GM21447 (cell line): ENCODE results near the gene ITPK1.

Experiments used
- ATAC-seq: cut with Tn5 transposase; IDR thresholded peaks from one replicate; pipeline ENCODE4 v1.9.1; 2021; ENCODE audit not compliant: unreplicated experiment

ITPK1 gene

DNA sequence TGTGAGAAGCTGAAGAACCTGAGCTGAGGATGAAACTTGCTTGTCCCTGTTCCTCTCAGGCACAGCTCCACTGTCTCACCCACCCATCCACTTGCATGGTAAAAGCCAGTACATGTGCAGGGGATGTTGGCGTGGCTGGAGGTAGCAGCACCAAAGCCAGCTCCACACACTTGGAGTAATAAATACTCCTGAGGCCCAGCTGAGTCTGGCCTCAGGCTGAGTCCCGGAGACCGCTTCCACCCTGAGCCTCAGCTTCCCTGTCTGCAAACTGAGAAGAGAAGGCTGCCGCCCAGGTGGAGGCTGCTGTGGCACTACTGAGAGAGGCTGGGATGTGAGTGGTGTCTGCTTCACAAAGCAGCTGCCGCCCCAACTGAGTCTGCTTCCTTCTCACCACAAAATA is 173.6 kb downstream of the ITPK1 start:
- no peak for ATAC-seq

DNA sequence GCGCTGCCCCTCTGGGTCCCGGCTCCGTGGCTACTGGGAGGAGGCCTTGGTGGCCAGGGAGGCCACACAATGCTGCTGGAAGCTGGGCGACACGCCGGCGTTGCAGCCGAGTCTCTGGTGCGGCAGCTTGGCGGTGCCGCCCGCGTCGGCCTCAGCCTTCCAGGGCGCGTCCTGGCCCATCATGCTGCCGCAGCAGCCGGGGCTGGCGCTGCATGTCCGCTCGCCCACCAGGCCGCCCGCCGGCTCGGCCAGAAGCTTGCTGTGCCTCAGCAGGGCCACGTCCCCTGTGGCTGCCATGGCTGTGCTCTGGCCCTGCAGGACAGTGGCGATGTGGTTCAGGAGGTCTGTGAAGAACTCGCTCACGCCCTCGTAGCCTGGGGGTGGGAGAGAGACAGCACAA is 174.2 kb downstream of the ITPK1 start:
- no peak for ATAC-seq

DNA sequence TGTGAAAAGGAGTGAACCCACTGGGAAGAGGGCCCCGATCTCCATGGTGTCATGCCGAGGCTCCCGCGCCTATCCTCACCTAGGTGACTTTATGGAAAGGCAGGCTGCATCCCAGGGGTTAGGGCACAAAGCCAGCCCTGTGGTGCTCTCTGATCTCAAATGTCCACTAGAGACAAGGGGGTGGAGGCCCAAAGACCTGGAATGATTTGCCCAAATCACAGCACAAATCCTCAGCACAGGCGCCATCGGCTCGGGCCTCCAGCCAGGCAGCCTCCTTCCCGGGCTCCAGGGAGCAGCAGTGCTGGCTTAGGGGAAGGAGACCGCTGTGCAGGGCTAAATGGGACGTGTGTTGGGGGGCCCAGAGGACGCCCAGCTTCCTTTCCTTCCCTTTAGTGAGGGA is 175.2 kb downstream of the ITPK1 start:
- ATAC-seq, result no peak

DNA sequence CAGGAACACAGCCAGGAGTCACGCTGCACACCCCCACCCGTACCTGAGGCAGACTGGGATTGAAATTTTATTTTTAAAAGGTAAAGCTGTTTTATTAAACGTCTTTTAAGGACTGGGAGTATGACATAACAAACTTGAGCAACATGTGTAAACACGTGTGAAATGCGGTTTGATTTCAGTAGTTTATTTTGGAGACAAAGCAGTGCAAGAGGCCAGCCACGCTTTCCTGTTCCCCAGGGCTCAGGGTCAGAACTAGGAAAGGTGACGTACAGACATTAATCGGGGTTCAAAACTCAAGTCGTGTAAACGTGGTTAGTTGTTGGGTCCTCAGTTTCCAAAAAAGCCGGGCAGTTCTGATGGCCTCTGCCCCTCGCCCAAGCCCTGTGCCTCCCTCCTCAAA is 176.0 kb downstream of the ITPK1 start:
- no peak for ATAC-seq

DNA sequence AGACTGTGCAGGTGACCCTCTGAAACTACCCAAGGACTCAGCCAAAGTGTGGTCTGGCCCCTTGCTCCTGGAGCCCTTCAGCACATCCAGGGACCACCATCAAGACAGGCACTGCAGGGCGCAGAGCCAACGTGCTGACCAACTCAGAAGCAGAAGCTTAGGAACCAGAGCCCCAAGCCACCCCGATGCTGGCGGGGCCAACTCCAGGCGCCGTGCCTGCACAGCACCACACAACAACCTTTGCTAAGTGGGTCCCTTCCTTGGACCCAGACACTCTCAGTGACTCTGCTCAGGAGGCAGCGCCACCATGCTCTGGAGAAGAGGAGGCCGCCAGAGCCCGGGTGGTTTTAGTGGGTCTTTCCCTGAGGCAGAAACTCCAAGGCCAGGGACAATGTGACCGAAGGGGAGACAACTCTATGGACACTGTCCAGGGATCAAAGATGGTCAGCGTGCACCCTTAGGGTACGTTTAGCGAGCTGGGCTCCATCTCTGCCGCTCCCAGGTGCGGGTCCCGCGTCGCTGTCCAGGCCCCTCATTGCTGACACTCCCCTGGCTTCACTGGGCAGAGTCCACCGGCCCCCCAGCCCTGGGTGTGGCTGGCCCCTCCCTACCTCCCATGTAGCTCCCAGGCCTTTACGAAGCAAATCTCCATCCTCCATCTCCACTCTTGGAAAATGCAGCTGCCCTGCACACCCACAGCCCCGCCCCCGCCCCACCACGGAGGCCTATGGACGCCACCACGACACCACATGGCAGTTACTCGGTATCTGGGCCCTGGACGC is 176.6 kb downstream of the ITPK1 start:
- ATAC-seq, result no peak

DNA sequence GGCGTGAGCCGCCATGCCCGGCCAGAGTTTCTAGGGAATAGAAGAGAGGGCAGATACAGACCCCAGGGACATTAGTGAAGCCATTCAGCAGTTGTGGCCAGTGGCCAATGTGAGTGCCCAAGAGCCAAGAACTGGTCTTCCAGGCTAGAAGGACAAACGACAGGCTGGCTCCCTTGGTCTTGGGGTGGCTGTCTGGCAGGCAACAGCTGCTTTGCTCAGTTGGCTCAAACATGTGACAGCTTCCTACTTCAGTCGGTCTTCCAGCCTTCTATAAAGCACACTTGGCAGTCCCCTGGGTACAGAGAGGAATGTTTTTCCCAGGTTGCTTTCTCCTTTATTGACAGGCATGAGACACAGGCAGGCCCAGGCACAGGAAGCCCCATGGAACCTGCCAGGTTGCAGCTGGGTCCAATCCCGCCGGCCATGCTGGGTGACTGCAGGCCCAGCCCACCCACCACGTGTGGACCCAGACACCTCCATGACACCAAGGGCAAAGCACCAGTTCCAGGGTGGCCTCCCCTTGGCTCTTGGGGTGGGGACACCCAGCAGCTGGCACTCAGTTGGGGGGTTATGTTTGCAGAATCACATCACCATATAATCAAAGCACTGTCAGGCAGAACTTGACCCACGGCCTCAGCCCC is 177.4 kb downstream of the ITPK1 start:
- no peak for ATAC-seq

DNA sequence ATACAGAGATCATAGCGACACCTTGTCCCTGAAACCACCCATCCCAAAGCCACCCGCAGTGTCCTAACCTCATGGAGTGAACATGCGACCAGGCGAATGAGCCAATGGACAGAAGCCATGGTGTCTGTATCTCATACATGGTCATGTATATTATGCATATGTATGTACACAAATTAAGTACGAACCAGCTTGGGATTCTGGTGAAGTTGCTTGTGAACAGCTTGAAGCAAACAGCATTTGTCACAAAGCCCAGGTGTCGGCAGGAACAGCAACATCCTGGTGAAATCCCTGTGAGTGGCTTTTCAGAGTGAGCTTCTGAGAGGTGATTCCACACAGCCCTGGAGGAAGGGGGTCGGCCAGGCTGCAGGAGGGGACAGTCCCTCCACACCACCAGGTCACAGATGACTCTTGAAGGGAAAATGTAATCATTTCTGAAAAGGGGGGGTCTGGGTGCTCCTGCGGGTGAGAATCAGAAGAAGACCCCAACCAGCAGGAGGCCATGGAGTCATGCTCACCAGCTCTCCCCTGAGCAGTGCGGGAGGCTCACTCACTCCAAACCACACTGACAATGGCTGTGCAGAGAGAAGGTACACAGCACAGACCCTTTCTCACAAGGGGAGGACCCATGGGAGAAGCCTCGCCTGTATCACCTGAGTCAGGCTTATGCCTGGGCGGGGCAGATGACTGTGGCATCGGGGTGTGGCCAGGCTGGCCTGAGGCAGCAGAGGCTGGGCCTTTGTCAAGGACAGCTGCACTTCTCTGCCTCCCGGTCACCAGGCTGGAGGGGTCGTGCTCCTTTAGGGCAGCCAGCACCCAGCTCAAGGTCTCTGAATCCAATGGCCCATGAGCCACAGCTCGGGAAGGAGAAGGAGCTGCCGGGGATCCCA is 178.4 kb downstream of the ITPK1 start:
- no peak for ATAC-seq

DNA sequence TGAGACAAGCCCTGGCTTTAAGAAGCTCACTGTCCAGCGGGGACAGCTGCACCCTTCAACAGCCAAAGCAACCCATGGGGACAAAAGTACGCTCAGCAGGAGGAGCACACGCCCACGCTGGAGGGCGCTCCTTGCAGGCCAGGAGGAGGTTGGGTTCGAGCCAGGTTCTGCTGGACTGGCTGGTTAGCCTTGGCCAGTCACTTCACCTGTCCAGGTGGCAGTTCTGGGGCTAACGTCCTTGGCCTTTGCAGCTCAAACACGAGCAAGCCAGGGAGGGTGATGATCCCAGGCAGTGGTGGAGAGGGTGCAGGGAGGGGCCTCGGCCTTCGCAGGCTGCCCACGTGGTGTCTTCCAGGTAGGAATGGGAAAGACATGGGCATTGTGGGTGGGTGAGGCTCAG is 179.6 kb downstream of the ITPK1 start:
- ATAC-seq, result no peak

DNA sequence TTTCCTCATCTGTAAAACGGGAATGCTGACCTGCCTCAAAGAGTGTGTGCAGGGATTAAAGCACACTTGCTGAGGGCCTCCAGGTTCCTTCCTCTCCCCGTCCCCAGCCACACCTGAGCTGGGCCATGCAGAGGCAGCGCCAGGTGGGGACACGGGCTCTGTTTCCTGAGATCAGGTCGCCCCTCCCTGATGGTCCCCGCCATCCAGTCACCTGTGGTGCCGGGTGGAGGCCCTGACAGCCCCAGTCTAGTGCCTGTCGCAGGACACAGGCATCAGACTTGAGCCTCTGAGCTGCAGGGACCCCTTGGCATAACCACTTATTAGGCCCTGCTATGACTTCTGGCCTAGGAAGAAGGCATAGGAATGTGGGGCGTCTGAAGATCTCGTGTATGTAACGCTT is 180.3 kb downstream of the ITPK1 start:
- ATAC-seq, result no peak

DNA sequence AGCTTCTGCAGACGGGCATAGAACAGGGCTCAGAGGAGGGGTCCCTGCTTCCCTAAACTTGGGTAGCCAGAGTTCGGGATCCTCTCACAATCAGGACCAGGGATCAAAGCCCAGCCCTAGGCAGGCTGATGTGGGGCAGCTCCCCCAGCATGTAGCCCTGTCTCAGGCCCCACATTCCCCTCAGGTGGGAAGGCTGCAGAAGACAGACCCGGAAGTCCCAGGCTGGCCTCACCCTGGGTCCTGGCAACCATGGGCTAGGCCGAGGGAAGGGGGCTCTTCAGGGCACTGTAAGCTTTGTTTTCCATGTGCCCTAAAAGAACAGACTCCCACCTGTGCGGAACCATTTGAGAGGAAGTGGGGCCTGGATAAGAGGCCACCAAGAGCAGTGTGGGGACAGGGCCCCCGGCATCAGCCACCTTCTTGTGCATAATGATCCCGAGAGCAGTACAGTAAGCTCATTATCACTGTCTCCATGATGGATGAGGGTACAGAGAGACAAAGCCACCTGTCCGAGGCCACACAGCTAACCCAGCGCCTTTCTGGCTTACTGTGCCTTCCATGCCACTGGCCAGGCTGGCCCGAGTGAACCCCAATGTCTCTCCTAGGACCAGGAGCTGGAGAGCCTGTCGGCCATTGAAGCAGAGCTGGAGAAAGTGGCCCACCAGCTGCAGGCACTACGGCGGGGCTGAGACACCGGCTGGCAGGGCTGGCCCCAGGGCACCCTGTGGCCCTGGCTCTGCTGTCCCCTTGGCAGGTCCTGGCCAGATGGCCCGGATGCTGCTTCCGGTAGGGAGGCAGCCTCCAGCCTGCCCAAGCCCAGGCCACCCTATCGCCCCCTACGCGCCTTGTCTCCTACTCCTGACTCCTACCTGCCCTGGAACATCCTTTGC is 181.3 kb downstream of the ITPK1 start:
- no peak for ATAC-seq

DNA sequence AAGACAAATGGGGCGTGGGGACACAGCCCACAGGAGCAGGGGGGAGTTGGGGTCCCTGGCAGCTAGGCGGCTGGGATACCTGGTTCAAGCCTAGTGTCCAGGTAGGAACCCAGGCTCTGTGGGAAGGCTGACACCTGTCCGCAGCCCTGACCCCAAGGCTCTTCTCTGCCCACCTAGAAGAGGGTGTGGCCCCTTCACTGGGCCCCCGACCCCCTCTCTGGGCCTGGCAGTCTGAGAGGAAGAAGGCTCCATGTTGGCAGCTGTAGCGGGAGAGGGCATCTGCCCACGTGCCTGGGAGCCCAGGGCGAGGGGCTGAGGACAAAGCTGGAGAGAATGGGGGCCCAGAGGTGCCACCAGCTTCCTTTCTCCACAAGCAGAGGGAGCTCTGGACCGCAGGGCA is 182.2 kb downstream of the ITPK1 start:
- no peak for ATAC-seq

DNA sequence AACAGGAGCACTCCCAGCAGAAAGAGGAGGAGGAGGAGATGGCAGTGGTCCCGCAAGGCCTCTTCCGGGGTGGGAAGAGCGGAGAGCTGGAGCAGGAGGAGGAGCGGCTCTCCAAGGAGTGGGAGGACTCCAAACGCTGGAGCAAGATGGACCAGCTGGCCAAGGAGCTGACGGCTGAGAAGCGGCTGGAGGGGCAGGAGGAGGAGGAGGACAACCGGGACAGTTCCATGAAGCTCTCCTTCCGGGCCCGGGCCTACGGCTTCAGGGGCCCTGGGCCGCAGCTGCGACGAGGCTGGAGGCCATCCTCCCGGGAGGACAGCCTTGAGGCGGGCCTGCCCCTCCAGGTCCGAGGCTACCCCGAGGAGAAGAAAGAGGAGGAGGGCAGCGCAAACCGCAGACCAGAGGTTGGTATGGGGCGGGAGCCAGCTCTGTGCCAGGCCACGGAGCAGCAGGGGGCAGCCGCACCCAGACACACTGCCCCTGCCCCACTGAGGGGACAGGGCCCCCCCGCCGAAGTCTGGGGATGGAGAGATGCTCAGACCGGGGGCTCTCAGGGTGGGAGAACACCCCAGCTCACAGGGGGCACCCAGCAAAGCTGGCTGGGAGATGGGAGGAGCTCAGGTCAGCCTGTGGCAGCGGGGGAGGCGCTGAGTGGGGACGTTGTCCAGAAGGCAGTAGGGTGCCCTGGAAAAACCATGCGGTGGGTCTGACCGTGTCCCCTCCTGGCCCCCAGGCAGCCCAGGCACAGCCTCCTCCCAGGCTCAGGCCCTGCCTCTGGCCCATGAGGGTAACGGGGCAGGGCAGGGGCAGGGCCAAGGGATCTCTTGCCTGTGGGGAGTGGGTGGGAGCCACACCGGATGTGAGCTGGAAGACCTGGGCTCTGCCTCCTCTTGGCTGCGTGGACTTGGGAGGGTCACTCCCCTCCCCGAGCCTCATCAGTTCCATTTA is 183.0 kb downstream of the ITPK1 start:
- ATAC-seq, result no peak

DNA sequence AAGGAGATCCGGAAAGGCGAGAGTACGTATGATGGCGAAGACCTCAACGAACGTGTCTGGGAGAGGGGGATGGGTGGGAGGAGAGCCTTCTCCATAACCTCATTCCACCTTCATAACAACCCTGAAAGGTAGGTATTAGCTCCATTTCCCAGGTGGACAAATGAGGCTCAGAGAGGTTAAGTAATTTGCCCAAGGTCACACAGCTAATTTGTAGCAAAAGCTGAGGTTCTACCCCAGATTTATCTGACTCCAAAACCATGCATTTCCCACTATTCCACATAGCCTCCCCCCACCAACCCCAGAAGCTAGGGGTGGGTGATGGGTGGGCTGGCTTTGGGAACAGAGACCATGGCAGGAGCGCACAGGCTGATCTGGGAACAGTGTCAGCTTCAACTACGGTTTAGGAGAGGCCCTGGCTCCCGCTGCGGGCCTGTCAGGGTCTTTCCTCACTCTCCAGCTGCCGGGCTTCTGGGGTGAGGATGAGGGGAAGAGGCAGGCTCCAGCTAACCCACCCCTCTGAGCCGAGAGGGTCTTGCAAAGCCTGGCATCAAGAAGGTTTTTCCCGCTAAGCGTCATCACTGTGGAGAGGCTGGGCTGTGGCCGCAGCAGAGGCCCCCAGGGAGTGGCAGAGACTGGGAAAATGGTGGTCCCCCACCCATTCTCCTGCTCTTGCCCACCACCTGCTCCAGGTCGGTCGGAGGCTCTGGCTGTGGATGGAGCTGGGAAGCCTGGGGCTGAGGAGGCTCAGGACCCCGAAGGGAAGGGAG is 183.9 kb downstream of the ITPK1 start:
- ATAC-seq, result no peak

DNA sequence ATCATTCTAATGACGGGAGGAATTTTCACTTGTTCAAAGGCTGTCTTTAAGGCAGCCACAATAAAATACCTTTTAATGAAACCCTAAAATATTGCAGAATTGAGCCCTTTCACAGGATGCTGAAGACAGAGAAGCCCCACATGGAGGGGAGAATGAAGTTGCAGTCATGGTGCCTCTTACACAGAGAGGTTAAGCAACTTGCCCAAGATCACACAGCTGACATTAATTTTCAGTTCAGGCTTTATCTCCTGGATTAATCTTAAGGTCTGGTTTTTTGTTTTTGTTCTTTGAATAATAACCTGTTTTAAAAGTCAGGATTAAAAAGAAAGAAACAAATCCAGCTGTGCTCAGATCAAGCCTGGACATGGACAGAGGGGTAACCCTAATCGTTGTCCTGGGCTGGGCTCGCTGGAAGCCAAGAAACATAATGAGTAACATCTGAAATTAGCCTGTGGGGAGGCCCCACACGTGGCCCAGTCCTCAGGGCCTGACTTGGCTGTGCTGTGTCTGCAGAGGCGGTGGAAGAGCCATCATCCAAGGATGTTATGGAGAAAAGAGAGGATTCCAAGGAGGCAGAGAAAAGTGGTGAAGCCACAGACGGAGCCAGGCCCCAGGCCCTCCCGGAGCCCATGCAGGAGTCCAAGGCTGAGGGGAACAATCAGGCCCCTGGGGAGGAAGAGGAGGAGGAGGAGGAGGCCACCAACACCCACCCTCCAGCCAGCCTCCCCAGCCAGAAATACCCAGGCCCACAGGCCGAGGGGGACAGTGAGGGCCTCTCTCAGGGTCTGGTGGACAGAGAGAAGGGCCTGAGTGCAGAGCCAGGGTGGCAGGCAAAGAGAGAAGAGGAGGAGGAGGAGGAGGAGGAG is 184.8 kb downstream of the ITPK1 start:
- ATAC-seq, result no peak

DNA sequence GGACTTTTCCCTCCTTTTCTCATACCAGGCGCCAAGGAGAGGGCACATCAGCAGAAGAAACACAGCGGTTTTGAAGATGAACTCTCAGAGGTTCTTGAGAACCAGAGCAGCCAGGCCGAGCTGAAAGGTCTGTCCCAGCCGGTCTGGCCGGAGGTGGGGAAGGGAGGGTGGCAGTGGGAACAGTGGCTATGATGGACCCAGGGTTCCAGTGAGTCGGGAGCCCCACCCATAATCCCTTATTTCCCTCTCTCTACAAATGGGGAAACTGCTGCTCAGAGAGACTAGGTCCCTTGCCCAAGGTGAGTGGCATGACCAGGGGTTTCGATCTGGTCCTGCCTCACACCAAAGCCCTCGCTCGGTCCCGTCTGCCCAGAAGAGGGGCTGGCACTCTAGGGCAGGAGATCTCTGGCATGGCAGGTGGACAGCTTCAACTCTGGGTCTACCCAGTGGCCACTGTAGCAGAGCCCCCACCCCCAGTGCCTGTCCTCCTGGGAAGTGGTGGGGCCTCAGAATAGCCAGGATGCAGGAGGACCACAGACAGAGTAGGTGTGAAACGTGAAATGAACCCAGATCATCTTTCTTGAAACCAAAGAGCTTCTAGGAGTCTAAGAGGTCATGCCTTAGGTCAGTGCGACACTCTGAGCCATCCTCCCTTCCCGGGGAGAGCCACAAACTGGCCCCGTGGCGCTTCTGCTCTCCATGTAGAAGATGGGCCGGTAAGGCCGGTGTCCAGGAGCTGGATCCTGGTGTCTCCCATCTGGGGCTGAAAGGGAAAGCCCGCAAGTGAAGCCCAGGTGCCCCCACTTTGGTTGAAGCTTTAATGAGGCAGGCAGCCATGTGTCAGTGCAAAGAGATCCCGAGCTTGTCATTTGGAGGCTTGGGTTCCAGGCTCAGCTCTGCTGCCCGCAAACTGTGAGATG is 185.8 kb downstream of the ITPK1 start:
- no peak for ATAC-seq

DNA sequence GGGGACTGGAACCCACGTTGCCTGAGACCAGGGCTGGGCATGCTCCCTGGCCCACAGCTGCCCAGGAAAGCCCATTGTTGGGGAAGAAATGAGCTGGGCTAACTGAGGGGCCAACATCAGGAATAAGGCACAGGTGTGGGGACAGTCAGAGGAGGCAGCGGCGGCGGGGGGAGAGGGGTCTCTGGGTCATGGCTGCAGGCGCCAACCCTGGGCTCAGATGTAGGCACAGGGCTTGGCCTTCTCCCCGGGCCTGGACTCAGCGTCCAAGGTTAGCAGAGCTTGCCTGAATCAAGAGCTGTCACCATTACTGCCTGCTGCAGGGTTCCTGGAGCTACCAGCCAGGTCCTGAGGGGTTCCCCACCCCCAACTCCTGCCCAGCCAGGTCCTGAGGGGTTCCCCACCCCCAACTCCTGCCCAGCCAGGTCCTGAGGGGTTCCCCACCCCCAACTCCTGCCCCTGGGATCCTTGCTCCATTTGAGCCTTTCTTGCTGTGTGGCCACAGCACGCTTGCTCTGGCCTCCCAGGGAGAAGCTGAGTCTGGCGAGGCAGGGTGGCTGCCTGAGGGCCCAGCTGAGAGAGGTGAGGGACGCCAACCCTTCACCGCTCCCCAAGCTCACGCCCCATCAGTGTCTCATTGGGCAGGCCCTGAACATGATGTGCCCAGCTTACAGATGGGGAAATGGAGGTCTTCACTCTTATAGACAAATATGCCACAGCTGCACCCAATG is 186.6 kb downstream of the ITPK1 start:
- ATAC-seq, result no peak
